ENCODE measurements around the gene GMEB1. TPM values are rescaled to one million over a fixed set of nuclear protein-coding genes. Genes with fewer than 3 reads are reported as not detected.
"Not testable (repeated sequence)": the region's sequence is repeated elsewhere in the genome, so short reads cannot be mapped to it uniquely, and the experiment has no call there.

GMEB1 gene
- total RNA-seq, 1 donor, result 9.1 TPM

GRCh38 chr1:28642847-28643635 is 25.5 kb upstream of the GMEB1 start, which contains the start of gene TAF12:
Gene TAF12, minus strand, starts transcription at chr1:28643067. Its CDS starts 20,986 bp downstream, at chr1:28622081.
- H3K4me3 ChIP-seq (ENCODE audit: low read depth, low read length), result peak within 1 kb of the TSS; percentile 98
- no peak for TF ChIP-seq CTCF (IDR thresholded peaks at IDR 0.05; ENCODE audit: insufficient read depth, low read depth, low read length)
- peak; percentile 96 for DNase-seq (ENCODE audit: low read depth)

DNA sequence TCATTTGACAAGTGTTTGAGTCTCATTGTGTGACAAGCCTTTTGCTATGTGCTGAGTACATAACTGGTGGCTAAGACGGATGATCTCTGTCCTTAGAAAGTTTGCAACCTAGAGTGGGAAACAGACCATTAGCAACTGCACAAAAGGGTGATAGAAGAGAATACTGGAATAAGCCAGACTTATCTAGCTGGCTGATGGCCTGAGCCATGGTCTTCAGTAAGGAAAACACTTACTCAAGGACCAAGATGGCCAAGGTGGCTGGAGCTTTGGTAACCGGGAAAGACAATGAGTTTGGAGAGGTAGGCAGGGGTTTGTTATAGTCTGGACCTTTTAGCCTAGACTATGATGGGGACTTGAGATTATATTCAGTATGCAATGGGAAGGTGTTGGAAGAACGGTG is 24.1 kb upstream of the GMEB1 start:
- no peak for DNase-seq (ENCODE audit: low read depth)
- no peak for TF ChIP-seq CTCF (IDR thresholded peaks at IDR 0.05; ENCODE audit: insufficient read depth, low read depth, low read length)
- H3K4me3 ChIP-seq (ENCODE audit: low read depth, low read length), result no peak overlapping the region

DNA sequence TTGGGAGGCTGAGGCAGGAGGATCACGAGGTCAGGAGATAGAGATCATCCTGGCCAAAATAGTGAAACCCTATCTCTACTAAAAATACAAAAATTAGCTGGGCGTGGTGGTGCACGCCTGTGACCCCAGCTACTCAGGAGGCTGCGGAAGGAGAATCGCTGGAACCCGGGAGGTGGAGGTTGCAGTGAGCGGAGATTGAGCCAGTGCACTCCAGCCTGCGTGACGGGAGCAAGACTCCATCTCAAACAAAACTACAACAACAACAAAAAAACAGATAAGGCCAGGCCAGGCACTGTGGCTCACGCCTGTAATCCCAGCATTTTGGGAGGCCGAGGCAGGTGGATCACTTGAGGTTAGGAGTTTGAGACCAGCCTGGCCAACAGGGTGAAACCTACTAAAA is 23.2 kb upstream of the GMEB1 start:
- H3K4me3 ChIP-seq (ENCODE audit: low read depth, low read length); DNase-seq (ENCODE audit: low read depth): not testable (repeated sequence)

DNA sequence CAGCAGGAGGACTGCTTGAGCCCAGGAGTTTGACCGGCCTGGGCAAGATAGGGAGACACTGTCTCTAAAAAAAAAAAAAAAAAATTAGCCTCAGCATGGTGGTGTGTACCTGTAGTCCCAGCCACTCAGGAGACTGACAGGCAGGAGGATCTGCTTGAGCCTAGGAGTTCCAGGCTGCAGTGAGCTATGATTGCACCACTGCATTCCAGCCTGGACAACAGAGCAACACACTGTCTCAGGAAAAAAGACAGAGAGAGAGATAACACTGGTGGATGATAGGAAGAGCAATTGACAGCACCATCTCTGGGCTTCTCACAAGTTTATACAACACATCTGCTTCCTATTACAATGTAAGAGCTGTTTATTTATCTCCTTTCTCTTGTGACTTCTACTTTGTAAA is 22.5 kb upstream of the GMEB1 start:
- no peak for TF ChIP-seq CTCF (IDR thresholded peaks at IDR 0.05; ENCODE audit: insufficient read depth, low read depth, low read length)
- peak; percentile 74 for DNase-seq (ENCODE audit: low read depth)
- no peak overlapping the region for H3K4me3 ChIP-seq (ENCODE audit: low read depth, low read length)

GRCh38 chr1:28648008-28648473 is 20.5 kb upstream of the GMEB1 start:
- peak overlapping the region; percentile 43 for H3K4me3 ChIP-seq (ENCODE audit: low read depth, low read length)
- DNase-seq (ENCODE audit: low read depth), result peak; percentile 95
- TF ChIP-seq CTCF (IDR thresholded peaks at IDR 0.05; ENCODE audit: insufficient read depth, low read depth, low read length), result no peak

- no peak for TF ChIP-seq CTCF (IDR thresholded peaks at IDR 0.05; ENCODE audit: insufficient read depth, low read depth, low read length)
- peak; percentile 98 for DNase-seq (ENCODE audit: low read depth)
- H3K4me3 ChIP-seq (ENCODE audit: low read depth, low read length), result peak within 1 kb of the TSS; percentile 43
Measured at GRCh38 chr1:28648474-28649198, 19.9 kb upstream of the GMEB1 start, which contains the start of gene RNU11. Gene RNU11, plus strand, starts transcription at chr1:28648600.

DNA sequence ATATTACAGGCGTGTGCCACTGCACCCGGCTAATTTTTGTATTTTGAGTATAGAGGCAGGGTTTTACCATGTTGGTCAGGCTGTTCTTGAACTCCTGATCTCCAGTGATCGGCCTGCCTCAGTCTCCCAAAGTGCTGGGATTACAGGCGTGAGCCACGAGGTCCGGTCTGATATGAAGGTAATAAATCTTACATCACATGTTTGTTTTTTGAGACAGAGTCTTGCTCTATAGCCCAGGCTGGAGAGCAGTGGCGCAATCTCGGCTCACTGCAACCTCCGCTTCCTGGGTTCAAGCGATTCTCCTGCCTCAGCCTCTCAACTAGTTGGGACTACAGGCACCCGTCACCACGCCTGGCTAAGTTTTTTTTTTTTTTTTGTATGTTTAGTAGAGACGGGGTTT is 15.5 kb upstream of the GMEB1 start:
- not testable (repeated sequence) for H3K4me3 ChIP-seq (ENCODE audit: low read depth, low read length); DNase-seq (ENCODE audit: low read depth)
